HEK293 (cell line): ENCODE data around the gene DHDH.

Source experiments
- AEBP2 ChIP-seq: fragments of 450-650 bp; formaldehyde crosslinking; IDR thresholded peaks from 2 replicates; pipeline ENCODE4 v1.5.1; 2016; ENCODE audit warnings: missing biosample characterization, missing genetic modification characterization, borderline replicate concordance
- INSM2 ChIP-seq: fragments of 450-650 bp; formaldehyde crosslinking; IDR thresholded peaks from 2 replicates; pipeline ENCODE4 v1.5.1; 2016; ENCODE audit warnings: missing biosample characterization, missing genetic modification characterization
- KLF8 ChIP-seq: fragments of 450-650 bp; formaldehyde crosslinking; IDR thresholded peaks from 2 replicates; pipeline ENCODE4 v1.5.1; 2016; ENCODE audit warnings: missing biosample characterization, missing genetic modification characterization
- OSR2 ChIP-seq: fragments of 450-650 bp; formaldehyde crosslinking; IDR thresholded peaks from 2 replicates; pipeline ENCODE4 v1.5.1; 2016; ENCODE audit warnings: missing biosample characterization, missing genetic modification characterization
- TSHZ1 ChIP-seq: fragments of 450-650 bp; formaldehyde crosslinking; IDR thresholded peaks from 2 replicates; pipeline ENCODE4 v1.5.1; 2016; ENCODE audit warnings: missing biosample characterization, missing genetic modification characterization, borderline replicate concordance
- ZBTB1 ChIP-seq: fragments of 450-650 bp; formaldehyde crosslinking; IDR thresholded peaks from 2 replicates; pipeline ENCODE4 v1.5.1; 2016; ENCODE audit warnings: missing biosample characterization, missing genetic modification characterization
- ZBTB44 ChIP-seq: fragments of 450-650 bp; IDR thresholded peaks from 2 replicates; pipeline ENCODE4 v1.5.1; 2018; ENCODE audit warnings: missing biosample characterization, mild to moderate bottlenecking, missing genetic modification characterization
- ZBTB49 ChIP-seq: fragments of 450-650 bp; formaldehyde crosslinking; IDR thresholded peaks from 2 replicates; pipeline ENCODE4 v1.5.1; 2016; ENCODE audit warnings: missing biosample characterization, missing genetic modification characterization, low read depth
- ZBTB8A ChIP-seq: fragments of 450-650 bp; formaldehyde crosslinking; IDR thresholded peaks from 2 replicates; pipeline ENCODE4 v1.5.1; 2016; ENCODE audit warnings: missing biosample characterization, missing genetic modification characterization
- ZNF169 ChIP-seq: fragments of 450-650 bp; formaldehyde crosslinking; IDR thresholded peaks from 2 replicates; pipeline ENCODE4 v1.5.1; 2016; ENCODE audit warnings: missing biosample characterization, missing genetic modification characterization
- ZNF214 ChIP-seq: fragments of 450-650 bp; formaldehyde crosslinking; IDR thresholded peaks from 2 replicates; pipeline ENCODE4 v1.5.1; 2017; ENCODE audit warnings: missing biosample characterization, mild to moderate bottlenecking, missing genetic modification characterization, borderline replicate concordance
- ZNF23 ChIP-seq: fragments of 450-650 bp; formaldehyde crosslinking; IDR thresholded peaks from 2 replicates; pipeline ENCODE4 v1.5.1; 2016; ENCODE audit warnings: missing biosample characterization, missing genetic modification characterization, borderline replicate concordance
- ZNF26 ChIP-seq: fragments of 450-650 bp; formaldehyde crosslinking; IDR thresholded peaks from 2 replicates; pipeline ENCODE4 v1.5.1; 2016; ENCODE audit warnings: missing biosample characterization, missing genetic modification characterization
- ZNF404 ChIP-seq: fragments of 450-650 bp; formaldehyde crosslinking; IDR thresholded peaks from 2 replicates; pipeline ENCODE4 v1.5.1; 2017; ENCODE audit warnings: missing biosample characterization, missing genetic modification characterization
- ZNF423 ChIP-seq: fragments of 450-650 bp; formaldehyde crosslinking; IDR thresholded peaks from 2 replicates; pipeline ENCODE4 v1.5.1; 2016; ENCODE audit warnings: missing biosample characterization, missing genetic modification characterization
- ZNF510 ChIP-seq: fragments of 450-650 bp; formaldehyde crosslinking; IDR thresholded peaks from 2 replicates; pipeline ENCODE4 v1.5.1; 2018; ENCODE audit warnings: mild to moderate bottlenecking, missing genetic modification characterization, missing biosample characterization; ENCODE audit not compliant: insufficient replicate concordance
- ZNF654 ChIP-seq: fragments of 450-650 bp; formaldehyde crosslinking; IDR thresholded peaks from 2 replicates; pipeline ENCODE4 v1.5.1; 2016; ENCODE audit warnings: low read depth, missing biosample characterization, missing genetic modification characterization
- ZNF664 ChIP-seq: fragments of 450-650 bp; formaldehyde crosslinking; IDR thresholded peaks from 2 replicates; pipeline ENCODE4 v1.5.1; 2016; ENCODE audit warnings: missing biosample characterization, missing genetic modification characterization
- ZNF777 ChIP-seq: fragments of 450-650 bp; formaldehyde crosslinking; IDR thresholded peaks from 2 replicates; pipeline ENCODE4 v1.5.1; 2017; ENCODE audit warnings: missing biosample characterization, missing genetic modification characterization, borderline replicate concordance
- ZNF791 ChIP-seq: fragments of 450-650 bp; formaldehyde crosslinking; IDR thresholded peaks from 2 replicates; pipeline ENCODE4 v1.5.1; 2016; ENCODE audit warnings: missing biosample characterization, missing genetic modification characterization
- ZNF843 ChIP-seq: fragments of 450-650 bp; formaldehyde crosslinking; IDR thresholded peaks from 2 replicates; pipeline ENCODE4 v1.5.1; 2016; ENCODE audit warnings: missing biosample characterization, missing genetic modification characterization
- ZSCAN4 ChIP-seq: fragments of 450-650 bp; formaldehyde crosslinking; IDR thresholded peaks from 2 replicates; pipeline ENCODE4 v1.5.1; 2017; ENCODE audit warnings: missing biosample characterization, missing genetic modification characterization

DHDH gene

GRCh38 chr19:48963371-48964204 is 30.1 kb downstream of the DHDH start (continued):
- 0 out of 2 replicates have a peak, but pooled peaks have one; percentile 67 for TF ChIP-seq ZNF169 (tag by site-specific recombination)
- TF ChIP-seq ZNF423 (tag by site-specific recombination): no peak
- TF ChIP-seq KLF8 (tag by site-specific recombination): peak; percentile 95
- TF ChIP-seq ZNF654 (tag by site-specific recombination): no peak
- TF ChIP-seq TSHZ1 (tag by site-specific recombination): peak; percentile 72; the same call in 1 of the 2 replicates
- TF ChIP-seq ZNF791 (tag by site-specific recombination): no peak
- peak; percentile 17; the same call in 1 of the 2 replicates for TF ChIP-seq ZSCAN4 (tag by site-specific recombination)
- TF ChIP-seq ZNF664 (tag by site-specific recombination): 0 out of 2 replicates have a peak, but pooled peaks have one; percentile 31
- TF ChIP-seq ZBTB44 (tag by site-specific recombination): peak; percentile 58
- TF ChIP-seq OSR2: no peak
- TF ChIP-seq ZBTB1: no peak
- TF ChIP-seq ZNF404: no peak
- TF ChIP-seq ZNF843 (tag by site-specific recombination): 0 out of 2 replicates have a peak, but pooled peaks have one; percentile 51
- no peak for TF ChIP-seq AEBP2
- TF ChIP-seq ZNF26: no peak
- TF ChIP-seq INSM2 (tag by site-specific recombination): peak; percentile 75
- no peak for TF ChIP-seq ZNF510
- no peak for TF ChIP-seq ZNF214 (tag by site-specific recombination)
- no peak for TF ChIP-seq ZBTB49 (tag by site-specific recombination)
- peak; percentile 91 for TF ChIP-seq ZBTB8A (tag by site-specific recombination)
- TF ChIP-seq ZNF23 (tag by site-specific recombination): no peak
- TF ChIP-seq ZNF777 (tag by site-specific recombination): no peak
